Stomach (tissue), 4 donors: ENCODE results near the gene ABLIM2.

Experiments
- POLR2A ChIP-seq, 4 donors: fragments of 450-650 bp; IDR thresholded peaks; one replicate each; pipeline ENCODE4 v1.6.1; 2016; ENCODE audit warnings: antibody characterized with exemption in 4 of 4, control low read depth in 2 of 4, mild to moderate bottlenecking in 1 of 4, moderate library complexity in 1 of 4
- TF ChIP-seq, protein P1 (sequence below), 7 experiments: fragments of 450-650 bp in 4 of 7; fragments of 200-600 bp in 3 of 7; sonication (generic) in 3 of 7; IDR thresholded peaks; one replicate each; pipeline ENCODE4 v1.5.1; 2016 to 2019; ENCODE audit warnings: antibody characterized with exemption in 7 of 7, control low read depth in 2 of 7, mild to moderate bottlenecking in 1 of 7

DNA sequence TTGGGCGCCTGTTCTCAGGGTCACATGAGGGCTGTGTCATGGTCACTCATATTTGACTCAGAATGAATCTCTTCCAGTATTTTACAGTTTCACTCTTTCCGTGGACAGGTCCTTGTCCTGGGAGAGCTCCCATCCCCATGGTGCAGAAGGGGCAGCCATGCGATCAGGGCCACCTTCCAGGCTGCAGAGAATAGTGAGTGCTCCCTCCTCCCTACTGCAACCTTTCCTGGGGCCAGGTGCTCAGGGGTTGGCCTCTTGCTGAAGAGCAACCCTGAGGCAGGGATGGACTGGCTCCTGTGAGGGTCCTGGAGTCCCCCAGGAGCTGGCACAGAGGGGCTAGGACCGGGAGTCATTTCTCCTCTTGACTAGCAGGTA lies 108.4 kb downstream of the ABLIM2 start:
- TF ChIP-seq POLR2A (IDR thresholded peaks at IDR 0.05), result no peak
- TF ChIP-seq, protein P1, sequence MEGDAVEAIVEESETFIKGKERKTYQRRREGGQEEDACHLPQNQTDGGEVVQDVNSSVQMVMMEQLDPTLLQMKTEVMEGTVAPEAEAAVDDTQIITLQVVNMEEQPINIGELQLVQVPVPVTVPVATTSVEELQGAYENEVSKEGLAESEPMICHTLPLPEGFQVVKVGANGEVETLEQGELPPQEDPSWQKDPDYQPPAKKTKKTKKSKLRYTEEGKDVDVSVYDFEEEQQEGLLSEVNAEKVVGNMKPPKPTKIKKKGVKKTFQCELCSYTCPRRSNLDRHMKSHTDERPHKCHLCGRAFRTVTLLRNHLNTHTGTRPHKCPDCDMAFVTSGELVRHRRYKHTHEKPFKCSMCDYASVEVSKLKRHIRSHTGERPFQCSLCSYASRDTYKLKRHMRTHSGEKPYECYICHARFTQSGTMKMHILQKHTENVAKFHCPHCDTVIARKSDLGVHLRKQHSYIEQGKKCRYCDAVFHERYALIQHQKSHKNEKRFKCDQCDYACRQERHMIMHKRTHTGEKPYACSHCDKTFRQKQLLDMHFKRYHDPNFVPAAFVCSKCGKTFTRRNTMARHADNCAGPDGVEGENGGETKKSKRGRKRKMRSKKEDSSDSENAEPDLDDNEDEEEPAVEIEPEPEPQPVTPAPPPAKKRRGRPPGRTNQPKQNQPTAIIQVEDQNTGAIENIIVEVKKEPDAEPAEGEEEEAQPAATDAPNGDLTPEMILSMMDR (IDR thresholded peaks at IDR 0.05), result no peak
